ENCODE data around the gene KDM5B. TPM values are rescaled to one million over a fixed set of nuclear protein-coding genes. Genes with fewer than 3 reads are reported as not detected.

KDM5B gene
- total and polyA plus RNA-seq, 4 experiments from 2014 or later = 6.5 to 64.6 (median 39.4) TPM

DNA sequence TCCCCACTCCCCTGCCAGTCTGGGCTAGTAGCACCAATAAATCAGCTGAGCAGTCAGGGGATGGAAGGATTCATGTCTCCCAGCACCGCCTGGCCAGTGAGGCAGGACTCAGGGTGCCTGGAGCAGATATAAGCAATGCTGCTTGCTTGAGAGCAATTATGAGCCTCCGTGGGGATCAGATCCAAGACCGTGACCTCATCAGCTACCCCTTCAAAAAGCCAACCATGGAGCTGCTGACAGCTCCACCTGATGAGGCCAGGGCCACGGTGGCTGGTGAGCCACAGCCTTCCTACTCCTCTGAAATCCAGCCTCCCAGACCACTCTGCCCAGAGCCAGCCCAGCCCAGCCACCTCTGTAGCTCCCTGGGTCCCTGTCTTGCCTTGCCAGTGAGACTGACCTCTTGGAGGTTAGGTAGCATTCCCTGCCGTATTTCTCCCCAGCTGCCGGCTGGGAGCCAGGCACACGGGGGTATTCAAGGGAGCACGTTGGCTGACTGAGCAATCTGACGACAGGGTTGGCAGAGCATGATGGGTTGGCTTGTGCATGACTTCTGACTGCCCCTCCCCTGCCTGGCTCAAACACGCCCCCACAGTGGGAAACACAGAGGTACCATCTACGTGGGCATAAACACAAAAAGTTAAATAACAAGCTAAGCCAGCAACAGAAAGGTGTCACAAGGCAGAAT lies 126.3 kb downstream of the KDM5B start:
- Mint-ChIP-seq H3K4me1 (no peaks in the 10 kb centered on the region), H3K36me3 (peaks cover 1 to 10% of the 10 kb centered on the region in 2 donors), H3K27ac (no peak overlapping the region), H3K4me3 (no peak overlapping the region), H3K9me3 (peaks cover 0 to 24% (median 10%) of the 10 kb centered on the region in 8 donors), H3K27me3 (peaks cover 18 to 30% of the 10 kb centered on the region in 2 donors)
- no peaks in the 10 kb centered on the region for H3K27me3 ChIP-seq (ENCODE audit: insufficient read depth, low read length)
- no peak overlapping the region for H3K4me3 ChIP-seq (ENCODE audit: low read length in 2 of 2)
- intact Hi-C loops (cut with micrococcal nuclease) = no loop called here
- POLR2A ChIA-PET (ENCODE audit: partially characterized antibody) = no interaction called here
- H3K27ac ChIP-seq (ENCODE audit: low read depth, low read length) = no peak overlapping the region
- no peaks in the 10 kb centered on the region for H3K4me1 ChIP-seq (ENCODE audit: insufficient read depth, low read length)
- DNase-seq = no peak
- H3K36me3 ChIP-seq (ENCODE audit: insufficient read depth, low read length) = no peaks in the 10 kb centered on the region
- CTCF ChIA-PET (ENCODE audit: partially characterized antibody) = interaction anchor here (1.1 kb wide), 1 partner anchor 9 kb away, joined by 3 read pairs; no protein-coding TSS in a partner anchor
- no peaks in the 10 kb centered on the region for H3K9me3 ChIP-seq (ENCODE audit: control insufficient read depth in 1 of 2, low read length in 2 of 2)

DNA sequence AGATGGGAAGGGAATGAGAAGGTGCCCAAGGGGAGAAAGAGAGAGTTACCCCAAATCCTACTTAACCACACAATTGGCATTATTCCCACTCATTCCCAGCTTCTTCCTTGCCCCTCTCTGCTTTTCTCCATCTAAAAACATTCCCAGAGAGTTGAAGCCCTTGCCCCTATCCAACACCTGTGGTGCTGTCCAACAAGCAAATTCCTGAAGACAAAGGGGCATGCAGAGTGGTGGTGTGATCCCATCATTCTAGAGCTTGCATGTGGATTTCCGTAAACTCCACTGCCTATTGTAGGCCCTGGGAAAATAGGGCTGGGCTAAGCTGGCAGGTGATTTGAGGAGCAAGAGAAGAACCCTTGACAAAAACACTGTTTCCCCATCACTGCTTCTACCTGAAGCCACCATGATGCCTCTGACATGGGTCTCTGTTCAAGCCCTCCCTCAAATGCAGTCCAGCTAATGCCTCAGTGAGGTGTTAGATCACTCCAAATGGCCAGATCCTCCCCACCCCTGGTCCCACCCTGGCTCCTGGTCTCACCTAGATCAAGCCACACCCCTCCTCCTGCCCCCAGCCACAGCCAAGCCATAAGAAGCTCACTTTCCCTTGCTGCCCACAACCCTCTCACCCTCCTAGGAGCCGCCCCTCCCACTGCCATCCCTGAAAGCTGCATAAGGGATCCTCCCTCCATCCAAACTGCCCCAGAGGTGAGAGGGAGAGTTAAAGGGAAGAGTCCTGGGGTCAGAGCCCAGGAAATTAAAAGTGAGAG lies 127.5 kb downstream of the KDM5B start:
- POLR2A ChIA-PET (ENCODE audit: partially characterized antibody) = no interaction called here
- Mint-ChIP-seq H3K36me3 (peaks cover 1 to 10% of the 10 kb centered on the region in 2 donors), H3K4me1 (no peaks in the 10 kb centered on the region), H3K27ac (no peak overlapping the region), H3K27me3 (peaks cover 18 to 32% of the 10 kb centered on the region in 2 donors), H3K4me3 (no peak overlapping the region), H3K9me3 (peaks cover 0 to 21% (median 11%) of the 10 kb centered on the region in 8 donors)
- Histone ChIP-seq H3K4me3 (ENCODE audit: low read length in 2 of 2) (no peak overlapping the region), H3K27ac (ENCODE audit: low read depth, low read length) (no peak overlapping the region), H3K9me3 (ENCODE audit: control insufficient read depth in 1 of 2, low read length in 2 of 2) (no peaks in the 10 kb centered on the region), H3K27me3 (ENCODE audit: insufficient read depth, low read length) (no peaks in the 10 kb centered on the region), H3K36me3 (ENCODE audit: insufficient read depth, low read length) (no peaks in the 10 kb centered on the region), H3K4me1 (ENCODE audit: insufficient read depth, low read length) (no peaks in the 10 kb centered on the region)
- intact Hi-C loops (cut with micrococcal nuclease) = no loop called here
- CTCF ChIA-PET (ENCODE audit: partially characterized antibody) = no interaction called here
- DNase-seq = no peak

DNA sequence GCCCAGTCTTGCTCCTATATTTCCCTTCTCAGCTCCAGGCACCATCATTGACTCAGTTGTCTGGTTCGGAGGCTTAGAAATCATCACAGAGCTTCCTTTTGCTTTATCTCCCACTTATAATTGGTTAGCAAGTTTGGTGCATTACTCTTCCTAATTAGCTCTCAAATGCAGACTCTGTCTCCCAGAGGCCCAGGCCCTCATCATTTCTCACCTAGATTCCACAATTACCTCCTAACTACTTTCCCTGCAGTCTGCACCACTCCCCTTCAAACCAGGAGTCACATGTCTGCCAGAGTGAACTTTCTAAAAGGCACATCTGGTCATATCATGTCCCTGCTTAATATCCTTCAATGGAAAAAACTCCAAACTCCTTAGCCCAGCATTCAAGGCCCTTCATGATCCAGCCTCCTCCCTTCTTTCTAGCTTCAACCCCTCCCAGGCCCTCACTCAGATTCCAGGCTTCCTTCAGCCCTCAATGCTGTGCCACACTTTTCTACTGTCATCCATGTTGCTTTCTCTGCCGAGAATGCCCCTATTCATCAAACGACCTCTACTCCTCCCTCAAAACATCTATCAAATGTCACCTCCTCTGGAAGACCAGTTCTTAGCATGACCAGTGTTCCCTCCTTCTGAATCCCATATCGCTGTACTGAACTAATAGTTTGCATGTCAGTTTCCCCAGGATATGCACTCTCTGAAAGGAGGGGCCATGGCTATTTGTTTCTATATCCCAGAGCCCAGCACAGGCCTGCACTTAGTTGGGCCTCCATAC lies 128.6 kb downstream of the KDM5B start:
- Histone ChIP-seq H3K4me3 (ENCODE audit: low read length in 2 of 2) (no peak overlapping the region), H3K36me3 (ENCODE audit: insufficient read depth, low read length) (no peaks in the 10 kb centered on the region), H3K9me3 (ENCODE audit: control insufficient read depth in 1 of 2, low read length in 2 of 2) (no peaks in the 10 kb centered on the region), H3K27ac (ENCODE audit: low read depth, low read length) (no peak overlapping the region), H3K27me3 (ENCODE audit: insufficient read depth, low read length) (no peaks in the 10 kb centered on the region), H3K4me1 (ENCODE audit: insufficient read depth, low read length) (no peaks in the 10 kb centered on the region)
- Mint-ChIP-seq H3K36me3 (peaks cover 1 to 10% of the 10 kb centered on the region in 2 donors), H3K27ac (no peak overlapping the region), H3K4me1 (no peaks in the 10 kb centered on the region), H3K4me3 (no peak overlapping the region), H3K9me3 (peaks cover 0 to 21% (median 11%) of the 10 kb centered on the region in 8 donors), H3K27me3 (peaks cover 17 to 34% of the 10 kb centered on the region in 2 donors)
- DNase-seq = no peak
- intact Hi-C loops (cut with micrococcal nuclease) = no loop called here
- CTCF ChIA-PET (ENCODE audit: partially characterized antibody) = no interaction called here
- POLR2A ChIA-PET (ENCODE audit: partially characterized antibody) = no interaction called here

DNA sequence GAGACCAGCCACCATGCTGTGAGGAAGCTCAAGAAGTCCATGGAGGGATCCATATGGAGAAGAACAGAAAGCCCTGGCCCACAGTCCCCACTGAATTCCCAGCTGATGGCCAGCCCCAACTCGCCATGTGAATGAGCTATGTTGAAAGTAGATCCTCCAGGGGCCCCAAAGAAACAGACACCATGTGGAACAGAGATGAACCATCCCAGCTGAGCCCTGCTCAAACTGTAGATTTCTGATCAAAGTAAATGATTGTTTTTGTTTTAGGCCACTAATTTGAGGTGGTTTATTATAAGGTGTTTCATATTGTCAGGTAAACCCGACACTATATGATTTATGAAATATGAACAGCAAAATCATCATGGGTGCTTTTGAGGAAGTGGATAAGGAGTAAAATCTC lies 130.8 kb downstream of the KDM5B start:
- POLR2A ChIA-PET (ENCODE audit: partially characterized antibody) = no interaction called here
- DNase-seq = no peak
- no peak overlapping the region for H3K27ac ChIP-seq (ENCODE audit: low read depth, low read length)
- Mint-ChIP-seq H3K4me3 (no peak overlapping the region), H3K27ac (no peak overlapping the region), H3K4me1 (peaks cover 0 to under 1% (median 0%) of the 10 kb centered on the region in 4 donors), H3K27me3 (peaks cover 16 to 28% of the 10 kb centered on the region in 2 donors), H3K9me3 (peaks cover 0 to 21% (median 11%) of the 10 kb centered on the region in 8 donors), H3K36me3 (peaks cover 1 to 10% of the 10 kb centered on the region in 2 donors)
- intact Hi-C loops (cut with micrococcal nuclease) = no loop called here
- no peaks in the 10 kb centered on the region for H3K4me1 ChIP-seq (ENCODE audit: insufficient read depth, low read length)
- CTCF ChIA-PET (ENCODE audit: partially characterized antibody) = interaction anchor here (1.0 kb wide), 1 partner anchor 11 kb away, joined by 3 read pairs; no protein-coding TSS in a partner anchor
- no peaks in the 10 kb centered on the region for H3K36me3 ChIP-seq (ENCODE audit: insufficient read depth, low read length)
- H3K27me3 ChIP-seq (ENCODE audit: insufficient read depth, low read length) = no peaks in the 10 kb centered on the region
- no peak overlapping the region for H3K4me3 ChIP-seq (ENCODE audit: low read length in 2 of 2)
- no peaks in the 10 kb centered on the region for H3K9me3 ChIP-seq (ENCODE audit: control insufficient read depth in 1 of 2, low read length in 2 of 2)

Other genes starting within 250 kb of the KDM5B start
- not detected for gene SYT2, start 98.0 kb downstream of the KDM5B start, total RNA-seq
- under 1 TPM in 1 of 2 donors, not detected in 1; 0.03 TPM for gene SYT2, start 98.0 kb downstream of the KDM5B start, polyA plus RNA-seq
- not detected for gene PCAT6, start 2.5 kb upstream of the KDM5B start, total RNA-seq
- gene PCAT6, start 2.5 kb upstream of the KDM5B start, polyA plus RNA-seq = 1 to 10 TPM in 1 of 2 donors, not detected in 1; 1.0 TPM
- 10 to 100 TPM; 17.3 to 18.7 TPM for gene RABIF, start 80.7 kb upstream of the KDM5B start, total RNA-seq
- gene RABIF, start 80.7 kb upstream of the KDM5B start, polyA plus RNA-seq = 10 to 100 TPM; 24.2 to 25.0 TPM
- gene KLHL12, start 118.8 kb upstream of the KDM5B start, total RNA-seq = 10 to 100 TPM; 24.2 to 27.1 TPM
- 10 to 100 TPM; 24.5 to 27.1 TPM for gene KLHL12, start 118.8 kb upstream of the KDM5B start, polyA plus RNA-seq
- gene ADIPOR1, start 149.9 kb upstream of the KDM5B start, total RNA-seq = 10 to 100 TPM; 52.6 to 58.3 TPM
- gene ADIPOR1, start 149.9 kb upstream of the KDM5B start, polyA plus RNA-seq = 100 to 1,000 TPM in 1 of 2 donors, 10 to 100 TPM in 1; 98.2 to 164 TPM
- gene CYB5R1, start 158.8 kb upstream of the KDM5B start, total RNA-seq = 10 to 100 TPM; 48.6 to 51.8 TPM
- 10 to 100 TPM; 52.0 to 81.9 TPM for gene CYB5R1, start 158.8 kb upstream of the KDM5B start, polyA plus RNA-seq
- 10 to 100 TPM; 69.3 to 70.3 TPM for gene TMEM183A, start 199.0 kb upstream of the KDM5B start, total RNA-seq
- gene TMEM183A, start 199.0 kb upstream of the KDM5B start, polyA plus RNA-seq = 10 to 100 TPM; 53.9 to 71.2 TPM
- 1 to 10 TPM; 1.4 to 1.5 TPM for gene PPFIA4, start 218.1 kb upstream of the KDM5B start, total RNA-seq
- not detected for gene PPFIA4, start 218.1 kb upstream of the KDM5B start, polyA plus RNA-seq